HepG2 (cell line): ENCODE measurements around the gene SMIM24. TPM values are rescaled to one million over a fixed set of nuclear protein-coding genes. Genes with fewer than 3 reads are reported as not detected.

Experiments
- ATAD3A ChIP-seq: sonication (generic); formaldehyde crosslinking; IDR thresholded peaks from 2 replicates; pipeline ENCODE4 v1.4.0; 2020; ENCODE audit warnings: missing genetic modification reagents
- ATF7 ChIP-seq, 2 experiments: fragments of 450-650 bp in 1 of 2; sonication (generic) in 1 of 2; formaldehyde crosslinking in 1 of 2; IDR thresholded peaks; 2 replicates each; pipeline versions ENCODE4 v1.4.0 to v1.6.1; 2016 to 2020; ENCODE audit warnings: antibody characterized with exemption in 1 of 2, mild to moderate bottlenecking in 1 of 2, missing genetic modification reagents in 1 of 2
- CENPT ChIP-seq: sonication (generic); formaldehyde crosslinking; IDR thresholded peaks from 2 replicates; pipeline ENCODE4 v1.8.0; 2022; ENCODE audit warnings: low read depth, mild to moderate bottlenecking, moderate library complexity, missing genetic modification reagents
- GATAD1 ChIP-seq: IDR thresholded peaks from 2 replicates; pipeline ENCODE4 v1.6.1; 2016; ENCODE audit warnings: missing genetic modification reagents, missing compliant biosample characterization
- MAFF ChIP-seq: IDR thresholded peaks from 2 replicates; pipeline ENCODE4 v1.6.1; 2011; ENCODE audit warnings: low read depth, low read length, improper control_type of control experiment
- NFE2L2 ChIP-seq: fragments of 150-350 bp; IDR thresholded peaks from 2 replicates; pipeline ENCODE4 v1.6.1; 2014; ENCODE audit warnings: low read length
- RXRB ChIP-seq: IDR thresholded peaks from 2 replicates; pipeline ENCODE4 v1.6.1; 2016; ENCODE audit warnings: borderline replicate concordance, missing genetic modification reagents, missing compliant biosample characterization
- TCF12 ChIP-seq, 2 experiments: fragments of 450-650 bp in 1 of 2; sonication (generic) in 1 of 2; formaldehyde crosslinking in 1 of 2; IDR thresholded peaks; 2 replicates each; pipeline versions ENCODE4 v1.6.1 to v1.8.0; 2017 to 2022; ENCODE audit warnings: antibody characterized with exemption in 1 of 2, mild to moderate bottlenecking in 1 of 2, missing genetic modification reagents in 1 of 2, moderate library complexity in 1 of 2
- XRCC5 ChIP-seq: fragments of 200-400 bp; formaldehyde crosslinking; optimal IDR thresholded peaks from 2 replicates; pipeline ENCODE3; 2017; ENCODE audit warnings: mild to moderate bottlenecking, low read length
- ZBTB7B ChIP-seq: sonication (generic); formaldehyde crosslinking; IDR thresholded peaks from 2 replicates; pipeline ENCODE4 v1.4.0; 2020; ENCODE audit warnings: missing genetic modification reagents
- ZNF546 ChIP-seq: sonication (generic); formaldehyde crosslinking; conservative IDR thresholded peaks from 2 replicates; pipeline ENCODE4 v1.8.1; 2023; ENCODE audit warnings: mild to moderate bottlenecking, missing genetic modification reagents
- ZNF563 ChIP-seq: sonication (generic); formaldehyde crosslinking; IDR thresholded peaks from 2 replicates; pipeline ENCODE4 v1.8.0; 2022; ENCODE audit warnings: mild to moderate bottlenecking, moderate library complexity, missing genetic modification reagents
- ZNF605 ChIP-seq: sonication (generic); formaldehyde crosslinking; IDR thresholded peaks from 2 replicates; pipeline ENCODE4 v1.8.0; 2022; ENCODE audit warnings: mild to moderate bottlenecking, missing genetic modification reagents
- ZNF619 ChIP-seq: sonication (generic); formaldehyde crosslinking; IDR thresholded peaks from 2 replicates; pipeline ENCODE4 v1.4.0; 2020; ENCODE audit warnings: mild to moderate bottlenecking, missing genetic modification reagents
- polyA plus RNA-seq, 8 experiments: library from polyadenylated mRNA; depleted of rRNA in 3 of 8; stranded (reverse) in 7 of 8; unstranded in 1 of 8; fragments of >200 nt; fragmentation: Illumina TruSeq in 4 of 8; extraction: Trizol in 4 of 8; gene quantifications; 2 replicates each; pipeline versions ENCODE4 v1.2.1 to v1.2.3, GENCODE V29; 2011 to 2016; ENCODE audit warnings: low read depth in 4 of 8, missing spikeins in 1 of 8, mixed read lengths in 1 of 8; ENCODE audit not compliant: insufficient read depth in 1 of 8
- total RNA-seq, 5 experiments: library from RNA; depleted of rRNA; stranded (reverse); fragments of >200 nt; fragmentation: Illumina TruSeq; extraction: Trizol; gene quantifications; 2 replicates each; pipeline ENCODE4 v1.2.3, GENCODE V29; 2016; ENCODE audit warnings: low read depth in 1 of 5
- TF ChIP-seq, protein P1 (sequence below): IDR thresholded peaks from 2 replicates; pipeline ENCODE4 v1.6.1; 2012; ENCODE audit warnings: low read length, improper control_type of control experiment
- TF ChIP-seq, protein P2 (sequence below): sonication (generic); formaldehyde crosslinking; IDR thresholded peaks from 2 replicates; pipeline ENCODE4 v1.4.0; 2020; ENCODE audit warnings: missing genetic modification reagents, mild to moderate bottlenecking, borderline replicate concordance
- TF ChIP-seq, protein P3 (sequence below): sonication (generic); formaldehyde crosslinking; IDR thresholded peaks from 2 replicates; pipeline ENCODE4 v1.8.1; 2023; ENCODE audit warnings: mild to moderate bottlenecking, missing genetic modification reagents, borderline replicate concordance
- TF ChIP-seq, protein P4 (sequence below): sonication (generic); formaldehyde crosslinking; IDR thresholded peaks from 2 replicates; pipeline ENCODE4 v1.4.0; 2020; ENCODE audit warnings: missing genetic modification reagents; ENCODE audit errors: not compliant biosample characterization

SMIM24 gene
- total and polyA plus RNA-seq, 2 of the 13 experiments (the other 11 are each of a cell fraction or from before 2014, with no cell fraction given): 11.2 to 70.6 TPM

DNA sequence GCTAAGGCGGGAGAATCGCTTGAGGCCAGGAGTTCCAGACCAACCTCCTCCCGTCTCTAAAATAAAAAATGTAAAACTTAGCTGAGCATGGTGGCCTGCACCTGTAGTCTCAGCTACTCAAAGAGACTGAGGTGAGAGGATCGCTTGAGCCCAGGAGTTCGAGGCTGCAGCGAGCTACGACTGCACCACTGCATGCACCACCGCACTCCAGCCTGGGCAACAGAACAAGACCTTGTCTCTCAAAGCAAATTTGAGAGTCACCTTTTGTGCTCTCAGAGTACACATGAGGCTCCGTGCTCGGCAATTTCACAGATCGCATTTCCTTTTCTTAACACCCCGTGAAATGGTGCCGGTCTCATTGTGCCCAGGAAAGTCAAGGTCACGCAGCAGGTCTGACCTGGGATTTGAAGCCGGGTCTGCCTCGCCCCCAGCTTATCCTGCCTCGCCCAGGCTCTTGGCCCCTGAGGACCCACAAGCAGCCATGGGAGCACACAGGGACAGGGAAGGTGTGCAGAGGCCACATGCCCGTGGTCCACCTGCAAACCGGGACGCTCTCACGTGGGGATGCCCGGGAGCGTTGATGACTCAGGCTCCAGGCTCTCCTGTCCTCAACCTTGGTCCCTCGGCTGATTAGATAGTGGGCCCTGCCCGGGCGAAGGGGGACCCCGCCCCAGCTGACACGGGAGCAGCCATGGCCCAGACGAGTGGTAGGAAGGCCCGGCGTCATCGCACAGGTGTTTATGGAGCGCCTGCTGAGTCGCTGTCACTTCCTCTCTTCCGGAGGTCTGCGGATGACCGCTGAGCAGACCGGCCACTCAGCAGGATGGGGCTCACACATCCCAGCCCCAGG, 1.1 kb upstream of the SMIM24 start (continued):
- TF ChIP-seq NFE2L2: no peak
- TF ChIP-seq ZNF619 (CRISPR knock-in tag): no peak
- peak; percentile 98 for TF ChIP-seq ZNF563 (CRISPR knock-in tag)
- TF ChIP-seq ZNF546: peak; percentile 96
- TF ChIP-seq TCF12 (IDR thresholded peaks at IDR 0.05): no peak
- no peak for TF ChIP-seq TCF12 (CRISPR knock-in tag; IDR thresholded peaks at IDR 0.05)
- TF ChIP-seq MAFF: no peak
- TF ChIP-seq GATAD1 (CRISPR knock-in tag): 0 out of 2 replicates have a peak, but pooled peaks have one; percentile 23
- TF ChIP-seq, protein P1, sequence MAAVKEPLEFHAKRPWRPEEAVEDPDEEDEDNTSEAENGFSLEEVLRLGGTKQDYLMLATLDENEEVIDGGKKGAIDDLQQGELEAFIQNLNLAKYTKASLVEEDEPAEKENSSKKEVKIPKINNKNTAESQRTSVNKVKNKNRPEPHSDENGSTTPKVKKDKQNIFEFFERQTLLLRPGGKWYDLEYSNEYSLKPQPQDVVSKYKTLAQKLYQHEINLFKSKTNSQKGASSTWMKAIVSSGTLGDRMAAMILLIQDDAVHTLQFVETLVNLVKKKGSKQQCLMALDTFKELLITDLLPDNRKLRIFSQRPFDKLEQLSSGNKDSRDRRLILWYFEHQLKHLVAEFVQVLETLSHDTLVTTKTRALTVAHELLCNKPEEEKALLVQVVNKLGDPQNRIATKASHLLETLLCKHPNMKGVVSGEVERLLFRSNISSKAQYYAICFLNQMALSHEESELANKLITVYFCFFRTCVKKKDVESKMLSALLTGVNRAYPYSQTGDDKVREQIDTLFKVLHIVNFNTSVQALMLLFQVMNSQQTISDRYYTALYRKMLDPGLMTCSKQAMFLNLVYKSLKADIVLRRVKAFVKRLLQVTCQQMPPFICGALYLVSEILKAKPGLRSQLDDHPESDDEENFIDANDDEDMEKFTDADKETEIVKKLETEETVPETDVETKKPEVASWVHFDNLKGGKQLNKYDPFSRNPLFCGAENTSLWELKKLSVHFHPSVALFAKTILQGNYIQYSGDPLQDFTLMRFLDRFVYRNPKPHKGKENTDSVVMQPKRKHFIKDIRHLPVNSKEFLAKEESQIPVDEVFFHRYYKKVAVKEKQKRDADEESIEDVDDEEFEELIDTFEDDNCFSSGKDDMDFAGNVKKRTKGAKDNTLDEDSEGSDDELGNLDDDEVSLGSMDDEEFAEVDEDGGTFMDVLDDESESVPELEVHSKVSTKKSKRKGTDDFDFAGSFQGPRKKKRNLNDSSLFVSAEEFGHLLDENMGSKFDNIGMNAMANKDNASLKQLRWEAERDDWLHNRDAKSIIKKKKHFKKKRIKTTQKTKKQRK: no peak
- TF ChIP-seq ATAD3A (CRISPR knock-in tag): no peak
- TF ChIP-seq XRCC5: peak; percentile 26
- TF ChIP-seq ZBTB7B (CRISPR knock-in tag): 0 out of 2 replicates have a peak, but pooled peaks have one; percentile 50
- TF ChIP-seq, protein P2, sequence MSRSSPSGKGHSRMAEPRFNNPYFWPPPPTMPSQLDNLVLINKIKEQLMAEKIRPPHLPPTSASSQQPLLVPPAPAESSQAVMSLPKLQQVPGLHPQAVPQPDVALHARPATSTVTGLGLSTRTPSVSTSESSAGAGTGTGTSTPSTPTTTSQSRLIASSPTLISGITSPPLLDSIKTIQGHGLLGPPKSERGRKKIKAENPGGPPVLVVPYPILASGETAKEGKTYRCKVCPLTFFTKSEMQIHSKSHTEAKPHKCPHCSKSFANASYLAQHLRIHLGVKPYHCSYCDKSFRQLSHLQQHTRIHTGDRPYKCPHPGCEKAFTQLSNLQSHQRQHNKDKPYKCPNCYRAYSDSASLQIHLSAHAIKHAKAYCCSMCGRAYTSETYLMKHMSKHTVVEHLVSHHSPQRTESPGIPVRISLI (CRISPR knock-in tag): no peak
- TF ChIP-seq ATF7 (IDR thresholded peaks at IDR 0.05): no peak
- TF ChIP-seq ATF7 (CRISPR knock-in tag; IDR thresholded peaks at IDR 0.05): no peak
- peak; percentile 76 for TF ChIP-seq ZNF605 (CRISPR knock-in tag)
- 0 out of 2 replicates have a peak, but pooled peaks have one; percentile 82 for TF ChIP-seq CENPT
- TF ChIP-seq RXRB (CRISPR knock-in tag): peak; percentile 56; the same call in 1 of the 2 replicates
- TF ChIP-seq, protein P3, sequence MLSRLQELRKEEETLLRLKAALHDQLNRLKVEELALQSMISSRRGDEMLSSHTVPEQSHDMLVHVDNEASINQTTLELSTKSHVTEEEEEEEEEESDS (CRISPR knock-in tag): peak; percentile 50; the same call in 1 of the 2 replicates
- TF ChIP-seq, protein P4, sequence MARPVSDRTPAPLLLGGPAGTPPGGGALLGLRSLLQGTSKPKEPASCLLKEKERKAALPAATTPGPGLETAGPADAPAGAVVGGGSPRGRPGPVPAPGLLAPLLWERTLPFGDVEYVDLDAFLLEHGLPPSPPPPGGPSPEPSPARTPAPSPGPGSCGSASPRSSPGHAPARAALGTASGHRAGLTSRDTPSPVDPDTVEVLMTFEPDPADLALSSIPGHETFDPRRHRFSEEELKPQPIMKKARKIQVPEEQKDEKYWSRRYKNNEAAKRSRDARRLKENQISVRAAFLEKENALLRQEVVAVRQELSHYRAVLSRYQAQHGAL (CRISPR knock-in tag): no peak
